ENCODE measurements around the gene POLE2.

GRCh38 chr14:49702725-49703124, 14.7 kb upstream of the POLE2 start:
- TF ChIP-seq, protein P1, sequence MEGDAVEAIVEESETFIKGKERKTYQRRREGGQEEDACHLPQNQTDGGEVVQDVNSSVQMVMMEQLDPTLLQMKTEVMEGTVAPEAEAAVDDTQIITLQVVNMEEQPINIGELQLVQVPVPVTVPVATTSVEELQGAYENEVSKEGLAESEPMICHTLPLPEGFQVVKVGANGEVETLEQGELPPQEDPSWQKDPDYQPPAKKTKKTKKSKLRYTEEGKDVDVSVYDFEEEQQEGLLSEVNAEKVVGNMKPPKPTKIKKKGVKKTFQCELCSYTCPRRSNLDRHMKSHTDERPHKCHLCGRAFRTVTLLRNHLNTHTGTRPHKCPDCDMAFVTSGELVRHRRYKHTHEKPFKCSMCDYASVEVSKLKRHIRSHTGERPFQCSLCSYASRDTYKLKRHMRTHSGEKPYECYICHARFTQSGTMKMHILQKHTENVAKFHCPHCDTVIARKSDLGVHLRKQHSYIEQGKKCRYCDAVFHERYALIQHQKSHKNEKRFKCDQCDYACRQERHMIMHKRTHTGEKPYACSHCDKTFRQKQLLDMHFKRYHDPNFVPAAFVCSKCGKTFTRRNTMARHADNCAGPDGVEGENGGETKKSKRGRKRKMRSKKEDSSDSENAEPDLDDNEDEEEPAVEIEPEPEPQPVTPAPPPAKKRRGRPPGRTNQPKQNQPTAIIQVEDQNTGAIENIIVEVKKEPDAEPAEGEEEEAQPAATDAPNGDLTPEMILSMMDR (conservative IDR thresholded peaks at IDR 0.05; ENCODE audit: low read length) = no peak
- TF ChIP-seq EZH2phosphoT487 (IDR thresholded peaks at IDR 0.05; ENCODE audit: borderline replicate concordance, low read depth, low read length) = no peak

All from OCI-LY7 (cell line).